ENCODE measurements around the gene ZNF432.

ZNF432 gene

DNA sequence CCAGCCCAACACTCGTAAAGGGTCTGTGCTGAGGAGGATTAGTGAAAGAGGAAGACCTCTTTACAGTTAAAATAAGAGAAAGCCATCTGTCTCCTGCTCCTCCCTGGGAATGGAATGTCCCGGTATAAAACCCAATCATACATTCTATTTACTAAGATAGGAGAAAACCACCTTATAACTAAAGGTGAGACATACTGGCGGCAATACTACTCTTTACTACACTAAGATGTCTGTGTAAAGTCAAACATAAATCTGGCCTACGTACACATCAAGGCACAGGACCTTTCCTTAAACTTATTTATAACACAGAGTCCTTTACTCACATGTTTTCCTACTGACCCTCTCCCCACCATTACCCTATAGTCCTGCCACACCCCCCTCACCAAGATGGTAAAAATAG, 65.3 kb downstream of the ZNF432 start:
- H3K4me1 Mint-ChIP-seq (ENCODE audit: low read depth), result peaks cover 5% of the 10 kb centered on the region
- no peak overlapping the region for H3K4me3 Mint-ChIP-seq
- H3K9me3 Mint-ChIP-seq, result peaks cover 69% of the 10 kb centered on the region

More for the DNA sequence above, 65.3 kb downstream of the ZNF432 start:
- Mint-ChIP-seq H3K27me3 (ENCODE audit: low read depth) (no peaks in the 10 kb centered on the region), H3K27ac (no peak overlapping the region), H3K36me3 (ENCODE audit: low read depth) (peaks cover 71% of the 10 kb centered on the region)
- no peak for DNase-seq (ENCODE audit: low spot score)

Data from T-helper 2 cell treated with Interferon-gamma antibody and Interleukin-4, amounts not matched to agents 5 μg/mL and 100 μg/mL, for 36 hours (primary cell).